ENCODE measurements around the gene SPRR4.

Gene SPRR4

GRCh38 chr1:152968248-152968647 lies 2.2 kb upstream of the SPRR4 start:
- DNase-seq (ENCODE audit: insufficient read length): peak; percentile 19
- FAIRE-seq: peak; percentile 67
- TF ChIP-seq TAF1 (IDR thresholded peaks at IDR 0.05; ENCODE audit: borderline replicate concordance, low read depth, low read length) (no peak), POLR2AphosphoS5 (IDR thresholded peaks at IDR 0.05; ENCODE audit: low read depth, low read length) (no peak), POLR2A (IDR thresholded peaks at IDR 0.05; ENCODE audit: low read depth, low read length) (no peak)

- FAIRE-seq (no peak), DNase-seq (ENCODE audit: insufficient read length) (no peak)
- TF ChIP-seq TAF1 (IDR thresholded peaks at IDR 0.05; ENCODE audit: borderline replicate concordance, low read depth, low read length): no peak
- TF ChIP-seq POLR2AphosphoS5 (IDR thresholded peaks at IDR 0.05; ENCODE audit: low read depth, low read length): no peak
- TF ChIP-seq POLR2A (IDR thresholded peaks at IDR 0.05; ENCODE audit: low read depth, low read length): no peak
These were observed 1.4 kb upstream of the SPRR4 start for GRCh38 chr1:152969036-152969435.

GRCh38 chr1:152972196-152972886 lies 1.9 kb downstream of the SPRR4 start:
- TF ChIP-seq POLR2A (IDR thresholded peaks at IDR 0.05; ENCODE audit: low read depth, low read length): no peak
- TF ChIP-seq TAF1 (IDR thresholded peaks at IDR 0.05; ENCODE audit: borderline replicate concordance, low read depth, low read length): no peak
- no peak for TF ChIP-seq POLR2AphosphoS5 (IDR thresholded peaks at IDR 0.05; ENCODE audit: low read depth, low read length)
- no peak for FAIRE-seq
- no peak for DNase-seq (ENCODE audit: insufficient read length)

- TF ChIP-seq POLR2A (IDR thresholded peaks at IDR 0.05; ENCODE audit: low read depth, low read length) (no peak), TAF1 (IDR thresholded peaks at IDR 0.05; ENCODE audit: borderline replicate concordance, low read depth, low read length) (no peak), POLR2AphosphoS5 (IDR thresholded peaks at IDR 0.05; ENCODE audit: low read depth, low read length) (no peak)
These were observed 6.2 kb downstream of the SPRR4 start for GRCh38 chr1:152976688-152977087.

GRCh38 chr1:152977614-152978013 lies 7.2 kb downstream of the SPRR4 start:
- FAIRE-seq (no peak), DNase-seq (ENCODE audit: insufficient read length) (no peak)
- TF ChIP-seq POLR2A (IDR thresholded peaks at IDR 0.05; ENCODE audit: low read depth, low read length) (no peak), POLR2AphosphoS5 (IDR thresholded peaks at IDR 0.05; ENCODE audit: low read depth, low read length) (no peak), TAF1 (IDR thresholded peaks at IDR 0.05; ENCODE audit: borderline replicate concordance, low read depth, low read length) (no peak)

More at GRCh38 chr1:152976688-152977087, 6.2 kb downstream of the SPRR4 start:
- DNase-seq (ENCODE audit: insufficient read length) (no peak), FAIRE-seq (no peak)

- no peak for DNase-seq (ENCODE audit: insufficient read length)
- no peak for FAIRE-seq
- TF ChIP-seq TAF1 (IDR thresholded peaks at IDR 0.05; ENCODE audit: borderline replicate concordance, low read depth, low read length) (no peak), POLR2A (IDR thresholded peaks at IDR 0.05; ENCODE audit: low read depth, low read length) (no peak), POLR2AphosphoS5 (IDR thresholded peaks at IDR 0.05; ENCODE audit: low read depth, low read length) (no peak)
These were observed 10.2 kb downstream of the SPRR4 start for GRCh38 chr1:152980676-152981075.

GRCh38 chr1:152981146-152981871 lies 10.9 kb downstream of the SPRR4 start:
- no peak for DNase-seq (ENCODE audit: insufficient read length)

GRCh38 chr1:152982076-152982475 lies 11.6 kb downstream of the SPRR4 start:
- TF ChIP-seq POLR2A (IDR thresholded peaks at IDR 0.05; ENCODE audit: low read depth, low read length) (no peak), TAF1 (IDR thresholded peaks at IDR 0.05; ENCODE audit: borderline replicate concordance, low read depth, low read length) (no peak), POLR2AphosphoS5 (IDR thresholded peaks at IDR 0.05; ENCODE audit: low read depth, low read length) (no peak)
- FAIRE-seq: no peak
- DNase-seq (ENCODE audit: insufficient read length): no peak

More at GRCh38 chr1:152981146-152981871, 10.9 kb downstream of the SPRR4 start:
- TF ChIP-seq TAF1 (IDR thresholded peaks at IDR 0.05; ENCODE audit: borderline replicate concordance, low read depth, low read length) (no peak), POLR2A (IDR thresholded peaks at IDR 0.05; ENCODE audit: low read depth, low read length) (no peak), POLR2AphosphoS5 (IDR thresholded peaks at IDR 0.05; ENCODE audit: low read depth, low read length) (no peak)
- FAIRE-seq: no peak

- DNase-seq (ENCODE audit: insufficient read length) (no peak), FAIRE-seq (no peak)
- no peak for TF ChIP-seq POLR2A (IDR thresholded peaks at IDR 0.05; ENCODE audit: low read depth, low read length)
- no peak for TF ChIP-seq POLR2AphosphoS5 (IDR thresholded peaks at IDR 0.05; ENCODE audit: low read depth, low read length)
- no peak for TF ChIP-seq TAF1 (IDR thresholded peaks at IDR 0.05; ENCODE audit: borderline replicate concordance, low read depth, low read length)
These were observed 12.8 kb downstream of the SPRR4 start for GRCh38 chr1:152983234-152983633.

GRCh38 chr1:152983743-152984142 lies 13.3 kb downstream of the SPRR4 start, which contains the start of gene SPRR1A:
Gene SPRR1A (plus strand): TSS chr1:152984081. CDS start chr1:152985231, 1,150 bp downstream.
- DNase-seq (ENCODE audit: insufficient read length) (no peak), FAIRE-seq (no peak)
- TF ChIP-seq POLR2A (IDR thresholded peaks at IDR 0.05; ENCODE audit: low read depth, low read length) (no peak), POLR2AphosphoS5 (IDR thresholded peaks at IDR 0.05; ENCODE audit: low read depth, low read length) (no peak), TAF1 (IDR thresholded peaks at IDR 0.05; ENCODE audit: borderline replicate concordance, low read depth, low read length) (no peak)

- no peak for FAIRE-seq
- TF ChIP-seq POLR2AphosphoS5 (IDR thresholded peaks at IDR 0.05; ENCODE audit: low read depth, low read length): no peak
- no peak for TF ChIP-seq TAF1 (IDR thresholded peaks at IDR 0.05; ENCODE audit: borderline replicate concordance, low read depth, low read length)
- no peak for TF ChIP-seq POLR2A (IDR thresholded peaks at IDR 0.05; ENCODE audit: low read depth, low read length)
- DNase-seq (ENCODE audit: insufficient read length): no peak
These were observed 16.1 kb downstream of the SPRR4 start for GRCh38 chr1:152986578-152986977.
